NOMO-1 treated with DMSO at 0.1 percent for 48 hours (cell line): ENCODE measurements around the gene AR.
"Not testable (repeated sequence)": the region's sequence is repeated elsewhere in the genome, so short reads cannot be mapped to it uniquely, and the experiment has no call there.

Experiments
- DNase-seq: peaks from one replicate; lab custom pipeline; 2025; ENCODE audit not compliant: unreplicated experiment; lab: John Stamatoyannopoulos, UW

The AR gene

GRCh38 chrX:67636532-67636931 lies 92.7 kb downstream of the AR start:
- DNase-seq, result no peak

- not testable (repeated sequence) for DNase-seq
Observed at GRCh38 chrX:67637293-67637692, 93.5 kb downstream of the AR start.

- DNase-seq, result no peak
Observed at GRCh38 chrX:67648361-67648760, 104.5 kb downstream of the AR start.

GRCh38 chrX:67651437-67652142 lies 107.8 kb downstream of the AR start:
- no peak for DNase-seq

- no peak for DNase-seq
Observed at GRCh38 chrX:67652543-67652942, 108.7 kb downstream of the AR start.

- no peak for DNase-seq
Observed at GRCh38 chrX:67654301-67654700, 110.5 kb downstream of the AR start.

- no peak for DNase-seq
Observed at GRCh38 chrX:67665583-67665982, 121.8 kb downstream of the AR start.

- DNase-seq, result not testable (repeated sequence)
Observed at GRCh38 chrX:67670717-67671116, 126.9 kb downstream of the AR start.

GRCh38 chrX:67673741-67674274 lies 130.0 kb downstream of the AR start:
- no peak for DNase-seq

- no peak for DNase-seq
Observed at GRCh38 chrX:67674741-67675140, 130.9 kb downstream of the AR start.

- DNase-seq, result no peak
Observed at GRCh38 chrX:67684136-67684535, 140.3 kb downstream of the AR start.

- DNase-seq, result no peak
Observed at GRCh38 chrX:67692246-67692645, 148.4 kb downstream of the AR start.

GRCh38 chrX:67693928-67694327 lies 150.1 kb downstream of the AR start:
- no peak for DNase-seq

- no peak for DNase-seq
Observed at GRCh38 chrX:67697452-67697851, 153.6 kb downstream of the AR start.

- no peak for DNase-seq
Observed at GRCh38 chrX:67700602-67701001, 156.8 kb downstream of the AR start.

GRCh38 chrX:67714004-67714403 lies 170.2 kb downstream of the AR start:
- no peak for DNase-seq

- no peak for DNase-seq
Observed at GRCh38 chrX:67717571-67717970, 173.8 kb downstream of the AR start.

- DNase-seq, result no peak
Observed at GRCh38 chrX:67718926-67719325, 175.1 kb downstream of the AR start.

- peak; percentile 52 for DNase-seq
Observed at GRCh38 chrX:67720344-67720743, 176.5 kb downstream of the AR start.

- no peak for DNase-seq
Observed at GRCh38 chrX:67721321-67721720, 177.5 kb downstream of the AR start.

GRCh38 chrX:67723580-67724351 lies 179.9 kb downstream of the AR start:
- DNase-seq, result no peak

GRCh38 chrX:67724359-67725110 lies 180.7 kb downstream of the AR start:
- no peak for DNase-seq
